Stimulated activated naive CD8-positive, alpha-beta T cell treated with anti-CD3 and anti-CD28 coated beads, Interleukin-15, Interleukin-2, amounts not matched to agents 100 U/mL and 50 U/mL, for 24 hours (primary cell): Measurements from ENCODE around the gene TMOD1.

Source experiments
- ATAC-seq: fragments of 150-1000 bp; cut with Tn5 transposase; one replicate; pipeline ENCODE4 v1.10.0; 2021
- DNase-seq: peaks from one replicate; pipeline ENCODE4 v3.0.0; 2021

Gene TMOD1

DNA sequence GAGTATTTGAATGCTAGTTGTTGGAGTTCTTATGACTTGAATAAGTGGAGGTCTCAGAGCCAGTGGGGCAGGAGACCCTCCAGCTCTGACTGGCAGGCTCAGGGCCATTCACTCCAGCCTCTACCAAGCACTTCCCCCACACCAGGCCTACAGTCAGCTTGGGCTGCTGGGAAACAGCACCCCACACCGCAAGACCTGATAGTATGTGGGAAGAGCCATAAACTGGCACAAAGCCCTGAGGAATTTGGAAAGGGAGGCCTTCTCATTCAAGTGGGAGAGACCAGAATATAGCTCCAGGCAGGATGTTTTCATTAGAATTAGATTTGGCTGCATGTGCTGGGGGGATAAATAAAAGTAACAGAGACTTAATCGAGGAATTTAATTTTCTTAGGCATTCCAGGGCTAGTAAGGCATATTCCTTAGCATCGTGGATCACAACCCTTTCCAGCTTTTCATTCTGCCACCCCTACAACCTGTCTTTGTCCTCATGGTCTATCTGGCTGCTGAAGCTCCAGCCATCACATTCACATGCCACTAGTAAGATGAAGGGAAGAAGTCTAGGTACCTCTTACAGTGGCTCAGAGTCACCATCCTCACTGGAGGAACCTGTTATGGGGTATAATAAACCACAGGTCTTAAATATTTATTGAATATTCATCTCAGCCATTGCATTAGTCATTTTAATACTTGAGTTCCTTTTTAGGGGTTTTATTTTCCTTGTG, 47.5 kb downstream of the TMOD1 start:
- DNase-seq (no peak), ATAC-seq (no peak)

DNA sequence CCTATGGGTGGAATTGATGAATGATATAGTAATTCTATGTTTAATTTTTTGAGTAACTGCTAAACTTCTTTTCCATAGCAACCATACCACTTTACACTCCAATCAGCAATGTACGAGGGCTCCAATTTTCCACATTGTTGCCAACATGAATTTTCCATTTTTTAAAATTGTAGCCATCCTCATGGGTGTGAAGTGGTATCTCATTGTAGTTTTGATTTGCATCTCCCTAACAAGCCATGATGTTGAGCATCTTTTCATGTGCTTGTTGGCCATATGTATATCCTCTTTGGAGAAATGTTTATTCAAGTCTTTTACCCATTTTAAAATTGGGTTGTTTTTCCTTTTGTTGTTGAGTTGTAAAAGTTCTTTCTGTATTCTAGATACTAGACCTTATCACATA, 48.9 kb downstream of the TMOD1 start:
- ATAC-seq (no peak), DNase-seq (no peak)

DNA sequence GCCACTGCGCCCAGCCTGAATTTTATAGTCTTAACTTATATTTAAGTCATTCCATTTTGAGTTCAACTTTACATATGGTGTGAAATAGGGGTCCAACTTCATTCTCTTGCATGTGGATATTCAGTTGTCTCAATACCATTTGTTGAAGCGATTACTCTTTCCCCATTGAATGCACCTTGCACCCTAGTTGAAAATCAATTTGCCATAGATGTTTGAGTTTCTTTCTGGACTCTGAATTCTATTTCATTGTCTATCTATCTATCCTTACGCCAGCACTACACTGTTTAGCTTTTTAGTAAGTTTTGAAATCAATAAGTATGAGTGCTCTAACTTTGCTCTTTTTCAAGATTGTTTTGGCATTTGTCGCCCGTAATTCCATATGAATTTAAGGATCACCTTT, 49.8 kb downstream of the TMOD1 start:
- ATAC-seq (no peak), DNase-seq (no peak)

DNA sequence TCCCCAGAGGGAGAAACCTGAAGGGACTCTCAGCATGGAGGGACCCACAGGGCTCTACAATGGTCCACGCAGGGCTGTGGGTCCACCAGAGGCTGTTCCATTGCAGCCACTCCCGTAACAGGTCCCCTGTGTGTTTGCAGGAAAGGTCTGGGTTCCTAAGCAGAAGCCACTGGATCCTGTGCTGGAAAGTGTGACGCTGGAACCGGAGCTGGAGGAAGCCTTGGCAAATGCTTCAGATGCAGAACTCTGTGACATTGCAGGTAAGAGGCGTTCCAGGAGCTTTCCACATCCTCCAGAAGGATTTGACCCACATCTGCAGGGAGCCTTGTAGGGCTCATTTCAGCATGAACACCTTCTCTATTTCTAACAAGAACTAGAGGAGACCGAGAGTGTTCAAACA, 51.7 kb downstream of the TMOD1 start:
- DNase-seq (no peak), ATAC-seq (no peak)

DNA sequence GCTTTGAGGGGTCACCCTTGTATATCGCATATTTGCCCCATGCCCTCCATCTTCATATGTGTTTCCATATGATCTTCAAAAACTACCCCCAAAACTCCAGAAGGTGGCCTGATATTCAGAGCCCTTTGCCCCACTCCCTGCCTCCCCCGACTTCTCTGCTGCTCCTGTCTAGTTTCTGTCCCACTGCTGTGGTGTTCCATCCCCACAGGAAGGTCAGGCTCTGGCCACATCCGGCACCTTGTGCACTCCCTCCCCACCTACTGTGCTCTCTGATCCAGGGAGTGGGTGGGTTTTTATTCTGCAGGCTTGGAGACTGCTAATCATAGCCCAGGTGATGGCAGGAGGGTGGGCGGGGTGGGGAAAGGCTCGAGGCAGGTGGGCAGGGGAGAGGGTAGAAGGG, 52.4 kb downstream of the TMOD1 start:
- ATAC-seq: no peak

DNA sequence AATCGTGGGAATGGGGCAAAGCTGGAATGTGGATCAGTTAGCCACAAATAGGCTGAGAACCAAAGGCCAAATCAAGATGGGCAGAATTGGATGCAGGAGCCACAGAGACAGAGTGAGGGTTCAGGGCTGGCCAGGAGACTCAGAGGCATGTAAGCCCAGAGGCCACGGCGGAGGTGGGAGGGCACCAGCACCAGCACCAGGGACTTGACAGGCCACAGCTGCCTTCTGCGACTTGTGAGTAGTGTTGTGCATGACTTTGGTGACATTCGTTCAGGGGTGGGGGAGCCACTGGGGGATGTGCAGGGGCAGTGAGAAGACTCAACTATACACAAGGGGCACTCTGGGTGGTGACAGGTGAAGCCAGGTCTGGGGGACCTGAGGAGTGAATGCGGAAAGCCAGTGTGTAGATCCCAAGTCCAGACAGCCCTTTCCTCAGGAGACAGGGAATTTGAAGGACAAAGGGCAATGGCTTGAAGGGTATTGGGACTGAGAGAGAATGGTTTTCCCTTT, 53.2 kb downstream of the TMOD1 start:
- ATAC-seq (no peak), DNase-seq (no peak)

More for the DNA sequence above, 52.4 kb downstream of the TMOD1 start:
- DNase-seq: no peak

DNA sequence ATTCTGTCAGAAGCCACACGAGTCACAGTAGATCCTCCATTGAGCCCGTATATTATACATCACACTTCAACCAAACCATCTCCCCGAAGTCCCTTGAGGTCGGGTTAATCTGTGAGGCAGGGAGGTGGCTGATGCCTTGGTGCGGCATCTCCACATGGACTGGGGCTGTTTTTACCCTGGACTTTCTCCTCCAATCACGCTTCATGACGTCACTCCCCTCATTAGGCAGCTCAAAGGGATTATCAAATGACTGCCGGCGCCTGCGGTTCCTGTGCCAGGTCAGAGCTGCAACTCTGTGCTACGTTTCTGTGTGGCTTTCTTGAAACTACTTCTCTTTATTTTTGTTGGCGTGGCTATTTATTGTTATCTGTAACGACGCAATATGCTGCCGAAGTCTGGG, 53.7 kb downstream of the TMOD1 start:
- no peak for ATAC-seq
- no peak for DNase-seq

DNA sequence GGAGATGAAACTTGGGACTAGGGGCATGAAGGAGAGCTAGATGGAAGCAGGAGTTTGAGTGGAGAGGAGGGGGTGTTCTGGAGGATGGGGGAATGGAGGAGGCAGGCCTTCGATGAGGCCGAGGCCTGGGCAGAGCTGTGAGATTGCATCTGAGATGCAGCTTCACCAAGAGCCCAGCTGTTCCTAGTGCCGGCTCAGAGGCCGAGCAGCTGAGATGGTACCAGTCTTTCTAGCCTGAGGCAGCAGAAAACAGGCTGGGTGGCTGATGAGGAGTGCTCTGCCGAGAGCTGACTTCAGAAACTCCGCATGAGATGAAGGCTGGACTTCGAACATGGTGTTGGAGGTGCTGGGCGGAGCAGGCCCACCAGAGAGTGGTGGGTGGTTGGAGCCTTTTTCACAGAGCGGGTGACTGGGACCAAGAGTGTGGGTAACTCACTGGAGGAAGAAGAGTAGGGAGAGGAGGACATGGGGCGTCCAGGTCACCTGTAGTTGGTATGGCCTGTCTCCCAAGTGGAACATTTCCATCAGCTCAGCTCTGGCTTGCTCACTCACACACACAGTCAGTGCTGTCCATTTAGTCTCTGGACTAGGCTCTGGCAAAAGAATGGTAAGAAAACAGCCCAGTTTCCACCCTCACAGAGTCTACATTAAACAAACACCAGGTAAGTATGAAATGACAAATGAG, 54.7 kb downstream of the TMOD1 start:
- ATAC-seq (no peak), DNase-seq (no peak)

DNA sequence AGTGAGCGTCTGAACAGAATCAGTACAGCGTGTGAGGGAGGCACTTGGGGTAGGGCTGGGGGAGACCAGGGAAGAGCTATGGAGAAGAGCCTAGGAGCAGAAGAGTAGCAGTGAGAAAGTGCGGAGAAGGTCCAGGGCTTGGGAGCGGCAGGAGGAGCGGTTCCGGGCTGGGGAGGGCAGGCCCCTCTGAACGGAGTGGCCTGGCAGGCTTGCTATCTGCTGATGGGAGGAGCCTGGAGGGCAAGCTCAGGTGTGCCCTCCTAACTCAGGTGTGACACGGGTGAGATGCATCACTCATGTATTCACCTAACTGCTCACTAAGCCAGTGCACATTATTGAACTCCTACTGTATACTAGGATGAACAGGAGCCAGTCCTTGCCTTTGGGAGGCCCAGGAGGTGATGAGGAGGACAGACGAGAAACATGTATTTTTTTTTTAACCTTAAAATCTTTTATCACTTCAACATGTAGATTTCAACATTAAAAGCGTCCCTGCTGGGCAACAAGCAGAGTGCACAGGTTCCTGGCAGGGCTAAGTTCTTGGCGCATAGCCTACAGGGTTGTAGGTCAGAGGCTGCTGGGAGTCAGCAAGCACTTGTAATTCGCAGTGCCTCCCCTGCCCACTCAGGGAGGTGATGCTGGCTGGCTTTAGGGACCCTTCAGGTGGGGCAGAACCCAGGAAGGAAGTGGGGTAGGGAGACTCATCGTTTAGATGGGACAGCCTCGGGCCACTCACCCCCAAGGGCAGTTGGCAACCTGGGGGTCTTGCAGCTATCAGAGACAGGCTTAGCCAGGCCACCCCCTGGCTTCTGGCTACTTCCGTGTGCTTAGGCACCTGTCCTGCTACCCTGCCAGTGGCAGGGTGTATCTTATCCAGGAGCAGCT, 55.5 kb downstream of the TMOD1 start:
- DNase-seq (no peak), ATAC-seq (no peak)

DNA sequence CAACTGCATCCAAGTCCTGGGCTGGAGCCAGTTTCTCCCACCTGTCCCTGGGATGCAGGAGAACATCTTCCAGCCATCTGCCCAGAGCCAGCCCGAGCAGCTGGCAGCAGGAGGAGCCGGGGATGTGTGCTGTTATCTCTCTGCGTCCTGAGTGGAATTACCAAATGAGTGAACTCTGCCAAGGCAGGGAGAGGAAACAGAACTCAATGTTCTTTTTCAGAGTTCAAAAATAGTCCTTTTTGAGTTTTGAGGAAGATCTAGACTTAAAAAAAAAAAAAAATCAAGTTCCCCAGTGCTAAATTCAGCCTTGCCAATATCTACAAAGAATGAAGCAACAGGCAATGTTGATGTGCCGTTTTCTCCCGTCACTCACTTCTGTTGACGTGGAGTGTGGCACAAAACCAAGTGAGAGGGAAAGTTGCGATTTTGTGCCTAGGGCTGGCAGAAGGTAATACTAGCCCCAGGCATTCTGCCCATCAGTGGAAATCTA, 56.2 kb downstream of the TMOD1 start:
- no peak for DNase-seq

DNA sequence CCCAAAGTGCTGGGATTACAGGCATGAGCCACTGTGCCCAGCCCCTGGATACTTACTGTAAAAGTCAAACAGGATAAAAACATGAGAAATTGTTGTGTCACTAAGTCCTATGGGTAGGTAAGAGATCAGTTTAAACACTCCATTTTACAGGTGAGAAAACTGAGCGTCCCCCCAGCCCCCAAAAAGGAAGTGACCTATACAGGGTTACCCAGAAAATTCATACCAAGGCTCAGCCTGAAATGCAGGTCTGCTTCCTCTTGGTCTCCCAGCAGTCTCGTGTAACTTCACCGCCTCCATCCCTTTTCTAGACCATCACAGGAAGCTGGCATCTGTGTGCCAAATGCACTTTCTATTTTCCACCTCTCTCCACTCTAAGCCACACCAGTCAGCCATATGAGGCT, 57.2 kb downstream of the TMOD1 start:
- no peak for ATAC-seq

More for the DNA sequence above, 56.2 kb downstream of the TMOD1 start:
- ATAC-seq: no peak

DNA sequence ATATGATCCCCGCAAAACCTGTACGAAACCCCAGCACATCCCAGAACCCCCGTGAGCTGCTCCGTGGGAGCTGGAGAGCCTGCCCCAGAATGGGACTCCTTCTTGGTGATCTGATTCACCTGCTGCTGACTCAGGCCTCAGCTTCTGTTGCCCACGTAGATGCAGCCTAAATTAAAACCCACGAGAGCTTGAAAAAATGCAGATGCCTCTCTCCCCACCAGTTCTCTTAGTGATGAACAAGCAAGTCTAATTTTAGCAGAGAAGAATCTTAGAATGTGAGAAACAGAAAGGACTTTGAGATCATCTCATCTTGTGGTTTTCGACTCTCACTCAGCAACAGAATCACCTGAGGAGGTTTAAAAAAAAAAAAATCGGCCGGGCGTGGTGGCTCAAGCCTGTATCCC, 57.6 kb downstream of the TMOD1 start:
- no peak for ATAC-seq

More for the DNA sequence above, 57.2 kb downstream of the TMOD1 start:
- DNase-seq: no peak

DNA sequence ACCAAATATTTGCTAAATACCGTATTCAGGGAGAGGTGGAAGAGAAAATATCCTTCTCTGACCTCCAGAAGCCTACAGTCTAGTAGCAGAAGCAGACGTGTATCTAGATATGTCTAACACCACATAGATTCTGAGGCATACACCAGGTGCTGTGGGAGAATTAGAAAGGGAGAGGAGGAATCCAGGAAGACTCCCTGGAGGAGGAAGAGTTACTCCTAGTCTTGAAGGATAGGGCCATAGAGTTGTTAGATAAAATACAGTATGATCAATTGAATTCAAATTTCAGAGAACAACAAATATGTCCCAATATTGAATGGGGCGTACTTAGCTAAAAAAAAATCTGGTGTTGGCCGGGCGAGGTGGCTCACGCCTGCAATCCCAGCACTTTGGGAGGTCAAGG, 58.7 kb downstream of the TMOD1 start:
- ATAC-seq: no peak
- no peak for DNase-seq

More for the DNA sequence above, 57.6 kb downstream of the TMOD1 start:
- DNase-seq: no peak

DNA sequence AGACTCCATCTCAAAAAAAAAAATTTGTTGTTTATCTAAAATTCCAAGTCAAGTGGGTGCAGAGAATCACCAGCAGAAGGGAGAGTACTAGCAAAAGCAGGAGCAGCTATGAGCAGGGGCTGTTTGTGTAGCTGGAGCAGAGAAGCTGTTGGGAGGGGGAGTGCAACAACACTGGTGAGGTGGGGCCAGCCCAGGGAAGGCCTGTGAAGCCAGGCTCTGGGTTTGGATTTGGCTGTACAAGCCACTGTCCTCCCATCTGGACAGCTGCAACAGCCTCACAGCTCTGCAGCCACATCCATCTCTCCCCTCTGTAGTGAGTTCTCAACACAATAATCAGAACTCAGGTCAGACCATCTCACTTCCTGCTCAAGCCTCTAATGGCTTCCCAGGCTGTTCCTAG, 59.4 kb downstream of the TMOD1 start:
- DNase-seq (no peak), ATAC-seq (no peak)

DNA sequence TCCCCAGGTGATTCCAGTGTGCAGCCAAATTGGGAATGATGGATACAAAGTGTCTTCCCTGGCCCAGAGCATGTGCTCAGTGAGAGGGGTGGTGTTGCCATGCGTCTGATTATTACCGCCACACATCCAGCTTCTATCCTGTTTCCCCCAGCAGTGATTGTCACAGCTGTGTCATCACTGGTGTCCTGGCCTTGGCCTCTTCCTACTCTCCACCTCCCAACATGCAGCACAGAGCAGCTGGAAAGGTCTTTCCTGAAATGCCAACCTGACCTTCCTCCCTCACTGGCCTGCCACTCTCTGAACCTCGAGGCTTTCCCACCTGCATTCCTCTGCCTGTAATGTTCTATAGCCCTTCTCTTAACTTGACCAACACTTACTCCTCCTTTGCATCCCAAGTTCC, 60.0 kb downstream of the TMOD1 start:
- no peak for ATAC-seq
- DNase-seq: no peak

DNA sequence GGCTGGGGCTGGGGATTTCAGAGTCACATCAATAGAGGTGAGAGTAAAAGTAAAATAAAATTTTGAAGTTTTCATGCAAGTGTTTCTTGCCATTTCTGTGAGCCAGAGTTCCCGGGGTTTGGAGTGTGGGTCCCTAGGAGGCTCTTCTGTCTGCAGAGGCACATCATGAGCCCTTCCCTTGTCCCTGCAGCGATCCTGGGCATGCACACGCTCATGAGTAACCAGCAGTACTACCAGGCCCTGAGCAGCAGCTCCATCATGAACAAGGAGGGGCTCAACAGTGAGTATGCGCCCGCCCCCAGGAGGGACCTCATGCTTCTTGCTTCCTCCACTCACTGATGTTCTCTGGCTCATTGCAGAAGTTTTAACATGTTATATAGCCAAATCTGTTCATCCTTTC, 61.1 kb downstream of the TMOD1 start:
- DNase-seq: no peak
- no peak for ATAC-seq

DNA sequence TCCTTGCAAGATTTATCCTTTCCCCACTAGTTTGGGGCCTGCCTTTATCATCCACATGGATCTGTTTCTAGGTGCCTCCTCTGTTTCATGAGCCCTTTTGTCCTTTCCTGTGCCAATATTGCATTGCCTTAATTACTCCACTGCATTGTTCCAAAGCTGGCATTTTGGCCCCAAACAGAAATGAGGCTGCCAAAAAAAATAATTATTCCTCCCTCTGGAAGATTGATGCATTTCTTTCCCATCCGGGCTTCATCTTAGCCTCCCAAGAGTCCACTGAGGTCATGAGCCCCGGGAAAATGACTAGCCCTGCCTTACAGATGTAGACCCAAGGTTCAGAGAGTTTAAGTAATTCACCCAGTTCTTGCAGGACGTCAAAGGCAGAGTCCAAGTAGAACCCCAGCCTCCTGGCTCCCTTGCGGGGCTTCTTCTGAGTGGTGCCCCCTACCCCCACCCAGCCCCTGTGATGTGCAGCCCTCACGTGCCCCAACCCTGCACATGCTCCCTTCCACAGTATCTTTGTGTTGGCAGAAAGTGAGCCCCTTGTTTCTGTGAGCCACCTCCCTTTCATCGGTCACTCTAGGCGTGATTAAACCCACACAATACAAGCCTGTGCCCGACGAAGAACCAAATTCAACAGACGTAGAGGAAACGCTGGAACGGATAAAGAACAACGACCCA, 62.1 kb downstream of the TMOD1 start:
- ATAC-seq (no peak), DNase-seq (no peak)

DNA sequence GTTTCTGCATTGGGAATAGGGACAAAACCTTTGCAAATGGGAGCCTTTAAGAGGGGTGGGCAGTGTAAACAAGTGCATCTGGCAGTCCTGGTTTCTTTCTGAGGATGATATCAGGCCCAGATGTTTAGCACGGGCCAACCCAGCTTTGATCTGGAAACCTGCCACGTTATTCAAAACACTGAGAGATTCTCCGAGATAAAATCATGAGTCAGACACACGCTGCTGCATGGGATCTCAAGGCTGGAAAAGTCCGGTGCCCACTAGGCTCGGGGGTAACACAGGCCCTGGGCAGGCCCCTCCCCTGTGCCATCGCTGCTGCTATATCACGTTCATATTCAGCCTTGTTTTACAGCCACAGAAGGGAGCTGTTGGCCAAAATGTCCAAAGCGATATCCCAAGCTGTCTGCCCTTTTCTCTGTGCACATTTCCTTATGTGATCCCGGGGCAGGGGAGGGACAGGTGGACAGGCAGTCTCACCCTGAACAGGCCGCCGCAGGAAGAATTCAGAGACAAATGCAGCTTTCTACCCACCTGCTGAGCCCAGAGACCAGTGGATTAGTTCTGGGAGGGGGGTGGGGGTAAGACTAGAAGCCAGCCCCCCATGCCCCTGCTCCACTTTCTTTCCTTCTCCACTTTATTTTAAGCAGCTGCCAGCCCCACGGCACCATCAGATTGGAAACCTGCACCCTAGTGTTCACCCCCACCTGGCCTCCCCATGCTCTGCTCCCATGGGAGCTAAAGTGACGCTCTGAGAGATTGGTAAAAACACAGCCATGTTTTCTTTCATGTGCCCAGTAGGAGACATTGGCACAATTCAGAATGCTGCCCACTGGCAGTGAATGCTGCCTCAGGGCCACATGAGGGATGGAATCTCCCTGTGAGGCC, 63.1 kb downstream of the TMOD1 start:
- DNase-seq (no peak), ATAC-seq (no peak)

DNA sequence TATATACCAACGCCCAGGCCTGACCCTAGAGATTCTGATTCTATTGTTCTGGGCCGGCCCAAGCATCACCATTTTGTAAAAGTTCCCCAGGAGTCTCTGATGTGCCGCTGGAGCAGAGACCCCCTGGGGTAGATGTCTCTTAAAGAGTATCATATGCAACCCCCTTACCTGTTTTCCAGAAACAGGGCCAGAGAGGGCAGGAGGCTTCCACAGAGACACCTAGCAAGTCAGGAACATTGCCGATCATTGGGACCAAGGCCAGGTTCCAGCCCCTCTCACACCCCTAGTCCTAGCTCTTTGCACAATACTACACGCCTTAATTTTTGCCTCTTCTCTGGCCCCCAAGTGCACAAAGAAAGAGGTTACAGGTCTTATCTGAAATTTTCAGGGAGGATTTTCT, 63.8 kb downstream of the TMOD1 start:
- ATAC-seq: no peak
- no peak for DNase-seq

DNA sequence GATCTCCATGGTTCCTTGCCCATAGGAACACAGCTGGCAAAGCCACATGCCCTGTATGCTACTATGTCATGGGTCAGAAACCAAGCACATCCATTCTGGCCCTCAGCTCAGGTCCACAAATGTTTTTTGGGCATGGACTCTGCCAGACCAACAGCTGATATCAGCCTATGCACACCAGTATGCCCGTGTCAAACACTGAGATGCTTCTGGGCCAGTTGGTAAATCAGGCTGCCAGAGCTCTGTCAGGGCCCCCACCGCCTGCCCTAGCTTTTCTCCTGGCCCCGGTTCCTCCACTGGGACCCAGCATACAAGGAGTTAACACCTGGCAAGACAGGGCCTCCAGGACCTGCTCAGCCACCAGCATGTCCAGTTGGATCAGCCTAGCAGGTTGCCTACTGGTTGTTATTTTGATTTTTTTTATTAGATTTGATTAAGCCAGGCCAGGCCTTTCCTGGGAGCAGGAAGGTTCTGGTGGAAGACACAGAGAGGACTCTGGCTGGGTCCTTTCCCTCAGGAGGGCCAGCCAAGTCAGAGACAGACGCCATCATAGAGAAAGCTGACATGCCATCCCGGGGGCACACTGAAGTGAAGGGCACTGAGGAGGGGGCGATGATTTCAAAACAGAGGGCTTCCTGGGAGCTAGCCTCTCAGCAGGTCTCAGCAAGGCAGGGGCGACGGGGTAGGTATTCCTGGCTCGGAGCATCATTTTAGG, 65.9 kb downstream of the TMOD1 start:
- DNase-seq (no peak), ATAC-seq (no peak)

DNA sequence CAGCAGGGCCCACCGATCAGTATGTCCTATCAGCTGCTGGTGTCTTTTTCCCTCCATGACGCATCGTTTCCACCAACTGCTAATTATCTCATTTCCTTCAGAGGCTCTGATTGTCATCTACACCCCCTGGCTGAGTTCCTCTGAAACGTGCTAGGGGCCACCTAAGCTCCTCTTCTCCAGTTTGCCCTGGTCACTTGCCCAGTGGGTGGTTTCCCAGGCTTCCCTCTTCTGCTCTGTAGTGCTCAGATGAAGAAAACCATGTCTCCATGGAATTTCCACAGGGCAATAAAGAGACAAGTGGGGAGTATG, 66.4 kb downstream of the TMOD1 start:
- ATAC-seq: no peak
- DNase-seq: no peak
